HFFc6 (cell line): Measurements from ENCODE around the gene ADD3. TPM values are rescaled to one million over a fixed set of nuclear protein-coding genes. Genes with fewer than 3 reads are reported as not detected.
"Not testable (repeated sequence)": the region's sequence is repeated elsewhere in the genome, so short reads cannot be mapped to it uniquely, and the experiment has no call there.

ENCODE experiments used
- DNase-seq: peaks from one replicate; pipeline ENCODE4 v3.0.0-alpha.2; 2018
- H3K27ac Mint-ChIP-seq: 2 replicates; pipeline ENCODE4 v1.8.0; 2020; ENCODE audit warnings: mild to moderate bottlenecking, mixed read lengths
- H3K27me3 Mint-ChIP-seq: 2 replicates; pipeline ENCODE4 v1.8.0; 2021; ENCODE audit warnings: mild to moderate bottlenecking, moderate library complexity, mixed read lengths; ENCODE audit not compliant: insufficient read depth
- H3K36me3 Mint-ChIP-seq: 2 replicates; pipeline ENCODE4 v1.8.0; 2021; ENCODE audit warnings: low read depth, mixed read lengths
- H3K4me1 Mint-ChIP-seq: 2 replicates; pipeline ENCODE4 v1.8.0; 2020; ENCODE audit warnings: low read depth, mixed read lengths
- H3K4me3 Mint-ChIP-seq: 2 replicates; pipeline ENCODE4 v1.8.0; 2020; ENCODE audit warnings: mild to moderate bottlenecking, moderate library complexity, mixed read lengths
- H3K9me3 Mint-ChIP-seq: 2 replicates; pipeline ENCODE4 v1.8.0; 2020; ENCODE audit warnings: mild to moderate bottlenecking, mixed read lengths
- CTCF ChIP-seq: fragments of 200-600 bp; sonication (generic); IDR thresholded peaks from 2 replicates; pipeline ENCODE4 v1.5.0; 2021; ENCODE audit warnings: antibody characterized with exemption, mild to moderate bottlenecking
- total RNA-seq, 6 experiments: library from RNA; stranded (reverse); fragmentation: NEBNext Ultra II Directional; extraction: Animal tissue kit (Norgen Biotek cat#: 25700); gene quantifications; 2 replicates in 1 of 6; 3 replicates in 5 of 6; pipeline ENCODE4 v1.2.3, GENCODE V29; 2021

Gene ADD3
- total RNA-seq, 6 experiments from 2014 or later: 46.4 to 57.4 (median 51.5) TPM

- DNase-seq: no peak
- Mint-ChIP-seq H3K36me3 (peaks cover 15% of the 10 kb centered on the region), H3K9me3 (no peaks in the 10 kb centered on the region), H3K27me3 (no peaks in the 10 kb centered on the region; the same call in 1 of the 2 replicates), H3K4me1 (no peaks in the 10 kb centered on the region), H3K27ac (no peak overlapping the region), H3K4me3 (no peak overlapping the region)
- no peak for TF ChIP-seq CTCF
Observed at GRCh38 chr10:110110338-110110737, 102.6 kb downstream of the ADD3 start.

DNA sequence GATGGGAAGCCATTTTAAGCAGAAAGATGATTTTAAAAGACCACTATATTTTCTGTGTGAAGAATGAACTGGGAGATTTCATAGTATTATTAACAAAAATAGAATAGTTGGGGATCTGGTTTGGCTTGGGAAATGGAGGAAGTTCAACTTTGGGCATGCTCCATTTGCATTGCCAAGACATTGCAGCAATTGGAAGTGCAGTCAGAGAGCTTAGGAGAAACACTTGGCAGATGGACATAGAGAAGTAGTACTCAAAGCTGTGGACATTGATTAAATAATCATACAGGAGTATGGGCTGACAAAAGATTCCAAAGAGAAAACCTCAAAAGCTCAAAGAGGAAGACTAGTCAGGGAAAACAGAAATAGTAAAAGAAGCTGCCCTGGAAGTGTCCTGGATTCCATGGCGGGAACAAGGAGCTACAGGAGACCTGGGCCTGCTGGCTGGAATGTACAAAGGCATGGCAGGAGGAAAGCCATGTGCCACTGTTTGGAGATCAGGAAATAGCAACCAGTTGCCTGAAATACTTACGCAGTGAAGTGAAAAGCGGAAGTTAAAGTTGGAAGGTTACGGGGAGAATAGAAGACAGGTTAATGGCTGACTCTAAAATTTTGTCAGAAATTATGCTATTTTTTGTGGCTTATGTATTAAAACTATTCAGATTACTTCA, 106.0 kb downstream of the ADD3 start:
- H3K36me3 Mint-ChIP-seq: peaks cover 19% of the 10 kb centered on the region
- no peak overlapping the region for H3K4me3 Mint-ChIP-seq
- H3K27ac Mint-ChIP-seq: no peak overlapping the region
- no peaks in the 10 kb centered on the region; the same call in 1 of the 2 replicates for H3K27me3 Mint-ChIP-seq
- H3K4me1 Mint-ChIP-seq: no peaks in the 10 kb centered on the region
- H3K9me3 Mint-ChIP-seq: no peaks in the 10 kb centered on the region
- no peak for TF ChIP-seq CTCF
- no peak for DNase-seq

DNA sequence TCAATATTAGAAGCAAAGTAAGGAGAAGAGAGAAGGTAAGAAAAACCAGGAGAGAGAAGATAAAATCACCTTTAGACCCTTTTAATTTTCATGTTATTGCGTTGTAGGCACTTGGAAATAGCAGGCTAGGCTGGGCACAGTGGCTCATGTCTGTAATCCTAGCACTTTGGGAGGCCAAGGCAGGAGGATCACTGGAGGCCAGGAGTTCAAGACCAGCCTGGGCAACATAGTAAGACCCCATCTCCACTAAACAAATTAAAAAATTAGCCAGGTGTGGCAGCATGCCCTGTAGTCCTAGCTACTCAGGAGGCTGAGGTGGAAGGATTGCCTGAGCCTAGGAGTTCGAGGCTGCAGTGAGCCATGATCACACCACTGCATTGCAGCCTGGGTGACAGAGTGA, 106.9 kb downstream of the ADD3 start:
- not testable (repeated sequence) for H3K4me3 Mint-ChIP-seq, H3K27ac Mint-ChIP-seq, H3K27me3 Mint-ChIP-seq, H3K4me1 Mint-ChIP-seq, DNase-seq, H3K9me3 Mint-ChIP-seq
- peaks cover 23% of the 10 kb centered on the region for H3K36me3 Mint-ChIP-seq

DNA sequence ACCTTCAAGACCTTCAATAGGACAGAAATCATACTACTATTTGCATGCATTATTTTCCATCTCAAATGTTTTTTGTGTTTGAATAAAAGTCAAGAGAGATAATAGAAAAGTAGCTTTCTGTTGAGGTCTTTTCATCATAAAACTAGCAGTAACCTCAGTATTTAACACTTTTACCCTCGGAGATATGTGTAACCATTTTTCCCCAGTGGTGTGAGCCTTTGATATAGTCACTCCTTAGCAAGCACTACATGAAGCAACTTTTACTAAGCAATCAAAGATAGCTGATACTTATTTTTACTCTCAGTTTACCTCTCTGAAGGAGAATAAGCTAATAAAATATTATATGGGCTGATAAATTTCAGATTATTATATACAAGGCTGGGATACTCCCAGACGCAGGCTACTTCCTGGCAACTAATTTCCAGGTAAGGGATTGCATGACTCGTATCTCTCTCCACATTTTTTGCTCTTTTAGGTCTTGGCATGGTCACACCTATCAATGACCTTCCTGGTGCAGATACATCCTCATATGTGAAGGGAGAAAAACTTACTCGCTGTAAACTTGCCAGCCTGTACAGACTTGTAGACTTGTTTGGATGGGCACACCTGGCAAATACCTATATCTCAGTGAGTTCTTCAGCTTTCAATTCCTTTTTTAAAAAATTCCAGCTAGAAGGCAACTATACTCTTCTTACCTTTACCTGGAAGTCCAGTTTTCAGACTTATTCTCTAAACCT, 108.2 kb downstream of the ADD3 start:
- Mint-ChIP-seq H3K4me1 (no peaks in the 10 kb centered on the region; the same call in 1 of the 2 replicates), H3K36me3 (peaks cover 27% of the 10 kb centered on the region)
- TF ChIP-seq CTCF: no peak

GRCh38 chr10:110118891-110119621, 111.3 kb downstream of the ADD3 start:
- H3K36me3 Mint-ChIP-seq: peaks cover 37% of the 10 kb centered on the region
- no peaks in the 10 kb centered on the region for H3K9me3 Mint-ChIP-seq
- no peak for DNase-seq
- H3K27ac Mint-ChIP-seq: no peak overlapping the region
- H3K4me1 Mint-ChIP-seq: no peaks in the 10 kb centered on the region; the same call in 1 of the 2 replicates
- H3K4me3 Mint-ChIP-seq: no peak overlapping the region
- no peak for TF ChIP-seq CTCF
- no peaks in the 10 kb centered on the region for H3K27me3 Mint-ChIP-seq

More for the DNA sequence above, 108.2 kb downstream of the ADD3 start:
- Mint-ChIP-seq H3K27ac (no peak overlapping the region), H3K4me3 (no peak overlapping the region), H3K27me3 (no peaks in the 10 kb centered on the region), H3K9me3 (no peaks in the 10 kb centered on the region)
- no peak for DNase-seq

DNA sequence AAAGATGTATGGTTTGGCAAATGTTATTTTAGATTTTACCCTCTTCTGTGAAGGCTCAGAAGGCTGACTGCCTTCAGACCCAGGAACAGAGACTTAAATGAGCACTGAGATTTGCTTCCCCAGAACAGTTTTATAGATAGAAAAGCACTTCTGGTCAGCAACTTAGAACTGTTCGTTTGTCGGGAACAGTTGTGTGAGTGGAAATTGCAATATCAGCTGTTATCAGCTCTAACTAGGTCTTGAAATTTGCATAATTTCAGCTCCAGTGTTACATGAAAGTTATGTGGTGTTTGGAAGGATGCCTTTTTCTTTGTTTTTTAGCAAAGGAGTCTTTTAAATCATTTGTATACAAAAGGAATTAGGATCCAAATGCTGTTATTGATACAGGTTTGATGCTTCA, 115.8 kb downstream of the ADD3 start:
- Mint-ChIP-seq H3K9me3 (no peaks in the 10 kb centered on the region), H3K27ac (no peak overlapping the region), H3K36me3 (peaks cover 29% of the 10 kb centered on the region), H3K4me1 (no peaks in the 10 kb centered on the region; the same call in 1 of the 2 replicates), H3K27me3 (no peaks in the 10 kb centered on the region), H3K4me3 (no peak overlapping the region)
- no peak for TF ChIP-seq CTCF
- DNase-seq: no peak
